ENCODE results near the gene RAB44.
A peak's percentile ranks its signal among the peaks of the same experiment; 100 is the strongest.

The RAB44 gene

DNA sequence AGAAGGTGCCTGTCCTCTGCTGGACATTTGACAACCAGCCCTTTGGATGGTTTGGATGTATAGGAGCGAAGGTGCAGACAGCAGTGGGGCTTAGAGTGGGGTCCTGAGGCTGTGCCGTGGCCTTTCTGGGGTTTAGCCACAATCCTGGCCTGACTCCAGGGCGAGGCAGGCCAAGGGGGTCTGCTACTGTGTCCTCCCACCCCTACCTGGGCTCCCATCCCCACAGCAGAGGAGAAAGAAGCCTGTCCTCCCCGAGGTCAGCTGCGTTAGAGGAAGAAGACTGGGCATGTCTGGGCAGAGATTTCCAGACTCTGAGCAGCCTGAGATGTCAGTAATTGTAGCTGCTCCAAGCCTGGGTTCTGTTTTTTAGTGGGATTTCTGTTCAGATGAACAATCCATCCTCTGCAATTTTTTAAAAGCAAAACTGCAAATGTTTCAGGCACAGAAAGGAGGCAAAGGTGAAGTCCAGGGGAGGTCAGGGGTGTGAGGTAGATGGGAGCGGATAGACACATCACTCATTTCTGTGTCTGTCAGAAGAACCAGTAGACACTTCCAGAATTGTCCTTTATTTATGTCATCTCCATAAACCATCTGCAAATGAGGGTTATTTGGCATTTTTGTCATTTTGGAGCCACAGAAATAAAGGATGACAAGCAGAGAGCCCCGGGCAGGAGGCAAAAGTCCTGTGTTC is 20.4 kb upstream of the RAB44 start:
- peaks cover 17% of the 10 kb centered on the region; the same call in 1 of the 2 replicates for H3K4me1 ChIP-seq (ENCODE audit: insufficient read depth, low read length)
- H3K9ac ChIP-seq (ENCODE audit: low read depth, low read length) = peak overlapping the region; percentile 78
- no peaks in the 10 kb centered on the region for H3K9me3 ChIP-seq (ENCODE audit: control insufficient read depth, insufficient read depth, low read length)
- H3K36me3 ChIP-seq (ENCODE audit: insufficient read depth, low read length) = peaks cover 7% of the 10 kb centered on the region; the same call in 1 of the 2 replicates

DNA sequence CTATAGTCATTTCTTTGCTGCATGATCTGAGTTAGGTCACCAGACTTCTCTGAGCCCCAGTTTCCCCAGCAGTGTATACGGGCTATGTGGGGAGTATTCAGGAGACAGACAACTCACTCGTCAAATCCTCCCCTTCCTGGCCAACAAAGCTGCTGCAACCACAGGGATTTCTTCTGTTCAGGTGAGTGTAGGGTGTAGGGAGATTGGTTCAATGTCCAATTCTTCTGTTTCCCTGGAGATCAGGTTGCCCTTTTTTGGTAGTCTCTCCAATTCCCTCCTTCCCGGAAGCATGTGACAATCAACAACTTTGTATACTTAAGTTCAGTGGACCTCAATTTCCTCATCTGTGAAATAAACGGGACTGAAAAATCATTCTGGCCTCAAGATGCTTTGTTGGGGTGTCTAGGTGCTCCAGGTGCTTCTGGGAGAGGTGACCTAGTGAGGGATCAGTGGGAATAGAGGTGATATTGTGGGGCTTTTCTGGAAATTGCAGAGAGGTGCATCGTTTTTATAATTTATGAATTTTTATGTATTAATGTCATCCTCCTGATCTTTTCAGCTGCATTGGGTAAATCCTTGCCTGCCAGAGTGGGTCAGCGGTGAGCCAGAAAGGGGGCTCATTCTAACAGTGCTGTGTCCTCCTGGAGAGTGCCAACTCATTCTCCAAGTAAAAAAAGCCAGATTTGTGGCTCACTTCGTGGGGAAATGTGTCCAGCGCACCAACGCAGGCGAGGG is 19.7 kb upstream of the RAB44 start:
- Histone ChIP-seq H3K4me1 (ENCODE audit: insufficient read depth, low read length) (peaks cover 17% of the 10 kb centered on the region; the same call in 1 of the 2 replicates), H3K9me3 (ENCODE audit: control insufficient read depth, insufficient read depth, low read length) (no peaks in the 10 kb centered on the region), H3K9ac (ENCODE audit: low read depth, low read length) (peak overlapping the region; percentile 78), H3K36me3 (ENCODE audit: insufficient read depth, low read length) (peaks cover 12% of the 10 kb centered on the region)

DNA sequence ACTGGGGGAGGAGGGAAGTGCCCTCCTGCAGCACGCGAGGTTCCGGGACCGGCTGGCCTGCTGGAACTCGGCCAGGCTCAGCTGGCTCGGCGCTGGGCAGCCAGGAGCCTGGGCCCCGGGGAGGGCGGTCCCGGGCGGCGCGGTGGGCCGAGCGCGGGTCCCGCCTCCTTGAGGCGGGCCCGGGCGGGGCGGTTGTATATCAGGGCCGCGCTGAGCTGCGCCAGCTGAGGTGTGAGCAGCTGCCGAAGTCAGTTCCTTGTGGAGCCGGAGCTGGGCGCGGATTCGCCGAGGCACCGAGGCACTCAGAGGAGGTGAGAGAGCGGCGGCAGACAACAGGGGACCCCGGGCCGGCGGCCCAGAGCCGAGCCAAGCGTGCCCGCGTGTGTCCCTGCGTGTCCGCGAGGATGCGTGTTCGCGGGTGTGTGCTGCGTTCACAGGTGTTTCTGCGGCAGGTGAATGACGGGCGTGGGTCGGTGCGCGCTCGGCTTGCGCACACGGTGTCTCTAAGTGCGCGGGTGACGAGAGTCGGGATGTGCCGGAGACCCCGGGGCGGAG is 19.1 kb upstream of the RAB44 start, which contains the start of gene CDKN1A:
TSS of gene CDKN1A (plus strand) at position 227 of the 555 bp plus-strand sequence. CDS start 5,388 bp downstream, outside the sequence.
- Histone ChIP-seq H3K9ac (ENCODE audit: low read depth, low read length) (peak within 1 kb of the TSS; percentile 78), H3K9me3 (ENCODE audit: control insufficient read depth, insufficient read depth, low read length) (no peaks in the 10 kb centered on the region), H3K36me3 (ENCODE audit: insufficient read depth, low read length) (peaks cover 18% of the 10 kb centered on the region), H3K4me1 (ENCODE audit: insufficient read depth, low read length) (peaks cover 17% of the 10 kb centered on the region; the same call in 1 of the 2 replicates)

DNA sequence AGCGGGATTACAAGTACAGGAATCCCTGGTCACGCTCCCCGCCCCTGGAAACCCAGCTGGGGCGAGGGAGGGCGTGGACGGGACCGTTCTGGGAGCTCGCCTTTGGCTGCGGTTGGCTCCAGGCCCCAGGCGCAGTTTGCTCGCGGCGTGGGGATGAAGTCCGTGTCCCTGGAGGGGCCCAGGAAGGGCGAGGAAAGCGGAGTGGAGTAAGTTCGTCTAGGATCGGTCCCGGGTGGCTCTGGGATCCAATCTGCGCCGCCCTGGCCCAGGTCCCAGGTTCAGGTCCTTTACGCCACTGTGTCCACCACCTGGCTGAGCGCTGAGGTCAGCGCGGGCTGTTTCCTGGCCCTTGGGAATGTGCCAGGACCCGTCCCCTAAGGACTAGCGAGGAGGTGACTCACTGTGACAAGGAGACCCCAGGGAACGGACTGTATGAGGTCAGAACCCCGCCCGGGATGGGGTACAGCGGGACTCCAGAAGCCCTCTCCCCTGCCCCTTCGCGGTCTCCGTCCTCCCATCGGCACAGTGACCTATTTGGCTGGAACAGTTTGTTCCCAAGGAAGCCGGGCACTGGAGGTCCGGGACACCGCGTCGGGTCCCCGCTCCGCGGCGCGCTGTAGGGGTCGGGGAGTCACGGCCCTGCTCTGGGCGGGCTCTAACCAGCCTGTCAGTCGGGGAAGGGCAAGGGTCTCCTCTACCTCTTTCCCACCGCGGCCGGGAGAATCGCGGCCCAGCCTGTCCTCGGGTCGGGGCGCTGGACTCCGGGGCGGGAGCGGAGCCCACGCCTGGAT is 18.4 kb upstream of the RAB44 start:
- no peaks in the 10 kb centered on the region for H3K9me3 ChIP-seq (ENCODE audit: control insufficient read depth, insufficient read depth, low read length)
- H3K9ac ChIP-seq (ENCODE audit: low read depth, low read length) = peak overlapping the region; percentile 78
- H3K36me3 ChIP-seq (ENCODE audit: insufficient read depth, low read length) = peaks cover 24% of the 10 kb centered on the region
- peaks cover 17% of the 10 kb centered on the region; the same call in 1 of the 2 replicates for H3K4me1 ChIP-seq (ENCODE audit: insufficient read depth, low read length)

DNA sequence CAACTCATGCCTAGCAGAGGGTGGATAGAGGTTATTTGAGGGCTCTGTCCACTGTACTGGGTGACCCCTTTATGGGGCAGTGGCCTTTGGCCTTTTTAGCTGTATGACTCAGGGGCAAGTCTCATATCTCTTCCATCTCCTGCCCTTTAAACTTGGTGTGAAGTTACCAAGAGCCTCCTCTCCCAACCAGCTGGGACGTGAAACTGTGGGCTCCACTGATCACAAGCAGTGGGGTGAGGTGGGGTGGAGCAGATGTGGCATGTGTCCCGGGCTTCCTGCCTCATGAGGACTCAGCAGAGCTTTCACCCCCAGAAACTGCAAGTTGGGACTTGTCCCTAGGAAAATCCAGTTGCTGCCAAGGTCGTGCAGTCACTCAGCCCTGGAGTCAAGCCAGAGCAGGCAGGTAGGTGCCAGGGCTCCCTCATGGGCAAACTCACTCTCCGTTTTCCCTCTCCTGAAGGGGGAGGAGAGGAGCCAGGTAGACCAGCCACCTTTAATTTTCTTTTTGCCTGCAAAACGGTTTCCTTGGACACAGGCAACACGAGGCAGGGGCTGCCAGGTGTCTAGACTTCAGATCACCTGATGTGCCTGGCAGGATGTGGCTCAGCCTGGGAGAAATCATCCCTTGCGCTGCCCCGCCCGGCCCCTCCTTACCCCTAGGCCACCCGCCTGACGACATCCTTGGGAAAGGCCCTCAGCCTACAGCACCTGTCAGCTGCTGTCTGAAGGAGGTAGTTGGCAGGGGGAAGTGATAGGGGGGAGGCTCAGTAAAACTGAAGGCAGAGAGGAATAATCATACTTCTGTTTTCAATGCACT is 15.1 kb upstream of the RAB44 start:
- peaks cover 4% of the 10 kb centered on the region; the same call in 1 of the 2 replicates for H3K4me1 ChIP-seq (ENCODE audit: insufficient read depth, low read length)
- H3K9ac ChIP-seq (ENCODE audit: low read depth, low read length) = no peak overlapping the region
- H3K36me3 ChIP-seq (ENCODE audit: insufficient read depth, low read length) = peaks cover 44% of the 10 kb centered on the region
- no peaks in the 10 kb centered on the region for H3K9me3 ChIP-seq (ENCODE audit: control insufficient read depth, insufficient read depth, low read length)

DNA sequence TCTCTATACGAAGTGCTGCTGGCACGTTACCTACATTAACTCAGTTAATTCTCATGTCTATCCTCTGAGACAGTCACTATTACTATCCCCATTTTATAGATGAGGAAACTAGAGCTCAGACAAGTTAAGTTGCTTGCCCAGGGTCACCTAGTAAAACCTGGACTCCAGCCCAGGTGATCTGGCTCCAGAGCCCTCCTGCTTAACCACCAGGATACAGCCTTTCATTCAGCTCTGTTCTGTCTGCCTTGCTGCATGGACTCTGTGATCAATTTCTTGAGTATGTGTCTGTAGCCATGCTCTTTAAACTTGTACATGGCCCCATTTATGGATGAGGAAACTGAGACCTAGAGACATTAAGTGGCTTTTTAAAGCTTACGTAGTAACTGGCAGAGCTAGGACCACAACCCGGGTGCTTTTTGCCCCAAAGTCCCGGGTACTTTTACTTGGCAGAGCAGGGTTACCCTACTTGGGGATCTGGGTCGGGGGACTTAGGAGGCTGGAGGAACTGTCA is 14.4 kb upstream of the RAB44 start:
- Histone ChIP-seq H3K4me1 (ENCODE audit: insufficient read depth, low read length) (no peaks in the 10 kb centered on the region), H3K36me3 (ENCODE audit: insufficient read depth, low read length) (peaks cover 44% of the 10 kb centered on the region), H3K9me3 (ENCODE audit: control insufficient read depth, insufficient read depth, low read length) (no peaks in the 10 kb centered on the region), H3K9ac (ENCODE audit: low read depth, low read length) (no peak overlapping the region)

DNA sequence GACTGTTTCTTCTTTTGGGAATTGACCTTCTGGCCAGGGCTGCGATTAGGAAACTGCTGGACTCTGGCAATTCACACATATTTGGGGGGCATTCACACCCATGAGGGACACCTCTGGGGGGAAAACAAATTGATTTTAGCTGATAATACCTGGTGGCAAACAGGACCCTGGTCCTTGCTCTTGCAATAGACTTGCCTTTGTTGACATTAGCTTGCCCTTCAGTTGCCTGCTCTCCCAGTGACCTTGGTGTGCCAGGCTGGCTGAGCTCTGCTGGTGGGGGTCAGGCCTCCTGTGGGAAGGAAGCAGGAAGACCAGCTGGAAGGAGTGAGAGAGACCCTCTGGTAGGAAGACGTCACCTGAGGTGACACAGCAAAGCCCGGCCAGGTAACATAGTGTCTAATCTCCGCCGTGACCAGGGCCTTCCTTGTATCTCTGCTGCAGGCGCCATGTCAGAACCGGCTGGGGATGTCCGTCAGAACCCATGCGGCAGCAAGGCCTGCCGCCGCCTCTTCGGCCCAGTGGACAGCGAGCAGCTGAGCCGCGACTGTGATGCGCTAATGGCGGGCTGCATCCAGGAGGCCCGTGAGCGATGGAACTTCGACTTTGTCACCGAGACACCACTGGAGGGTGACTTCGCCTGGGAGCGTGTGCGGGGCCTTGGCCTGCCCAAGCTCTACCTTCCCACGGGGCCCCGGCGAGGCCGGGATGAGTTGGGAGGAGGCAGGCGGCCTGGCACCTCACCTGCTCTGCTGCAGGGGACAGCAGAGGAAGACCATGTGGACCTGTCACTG is 13.8 kb upstream of the RAB44 start:
- Histone ChIP-seq H3K9me3 (ENCODE audit: control insufficient read depth, insufficient read depth, low read length) (no peaks in the 10 kb centered on the region), H3K4me1 (ENCODE audit: insufficient read depth, low read length) (no peaks in the 10 kb centered on the region), H3K36me3 (ENCODE audit: insufficient read depth, low read length) (peaks cover 44% of the 10 kb centered on the region), H3K9ac (ENCODE audit: low read depth, low read length) (no peak overlapping the region)

DNA sequence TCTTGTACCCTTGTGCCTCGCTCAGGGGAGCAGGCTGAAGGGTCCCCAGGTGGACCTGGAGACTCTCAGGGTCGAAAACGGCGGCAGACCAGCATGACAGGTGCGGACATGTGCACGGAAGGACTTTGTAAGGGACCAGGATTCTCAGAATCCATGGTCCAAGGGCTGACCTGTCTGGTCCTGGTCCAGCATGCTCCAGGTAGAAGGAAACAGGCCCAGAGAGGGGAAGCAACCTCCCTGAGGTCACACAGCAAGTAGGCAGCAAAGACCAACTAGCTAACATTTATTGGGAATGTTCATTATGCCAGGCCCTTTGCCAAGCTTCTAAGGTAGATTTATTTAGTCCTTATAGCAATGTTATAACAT is 13.2 kb upstream of the RAB44 start:
- no peaks in the 10 kb centered on the region for H3K4me1 ChIP-seq (ENCODE audit: insufficient read depth, low read length)
- peaks cover 44% of the 10 kb centered on the region for H3K36me3 ChIP-seq (ENCODE audit: insufficient read depth, low read length)
- no peaks in the 10 kb centered on the region for H3K9me3 ChIP-seq (ENCODE audit: control insufficient read depth, insufficient read depth, low read length)
- H3K9ac ChIP-seq (ENCODE audit: low read depth, low read length) = no peak overlapping the region

DNA sequence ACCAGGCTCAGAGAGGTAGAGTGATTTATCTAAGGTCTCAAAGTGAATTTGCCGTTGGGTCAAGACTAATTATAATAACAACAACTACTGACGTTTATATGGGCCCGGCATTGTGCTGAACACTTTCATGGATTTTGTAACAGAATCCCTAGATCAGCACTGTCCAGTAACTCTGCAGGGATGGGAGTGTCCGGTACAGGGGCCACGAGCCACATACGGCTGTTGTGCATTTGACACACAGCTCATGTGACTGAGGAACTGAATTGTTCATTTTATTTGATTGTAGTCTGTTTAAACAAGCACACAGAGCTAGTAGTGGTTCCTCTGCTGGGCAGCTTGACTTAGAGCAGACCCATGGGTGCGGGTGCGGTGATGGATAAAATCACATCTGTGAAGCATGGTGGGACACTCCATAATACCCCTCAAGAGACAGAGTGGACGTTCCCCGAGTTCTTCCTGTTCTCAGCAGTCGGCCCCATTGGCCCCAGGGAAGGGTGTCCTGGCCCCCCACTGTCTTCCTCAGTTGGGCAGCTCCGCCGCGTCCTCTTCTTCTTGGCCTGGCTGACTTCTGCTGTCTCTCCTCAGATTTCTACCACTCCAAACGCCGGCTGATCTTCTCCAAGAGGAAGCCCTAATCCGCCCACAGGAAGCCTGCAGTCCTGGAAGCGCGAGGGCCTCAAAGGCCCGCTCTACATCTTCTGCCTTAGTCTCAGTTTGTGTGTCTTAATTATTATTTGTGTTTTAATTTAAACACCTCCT is 12.3 kb upstream of the RAB44 start:
- Histone ChIP-seq H3K9ac (ENCODE audit: low read depth, low read length) (no peak overlapping the region), H3K4me1 (ENCODE audit: insufficient read depth, low read length) (no peaks in the 10 kb centered on the region), H3K36me3 (ENCODE audit: insufficient read depth, low read length) (peaks cover 44% of the 10 kb centered on the region), H3K9me3 (ENCODE audit: control insufficient read depth, insufficient read depth, low read length) (no peaks in the 10 kb centered on the region)

DNA sequence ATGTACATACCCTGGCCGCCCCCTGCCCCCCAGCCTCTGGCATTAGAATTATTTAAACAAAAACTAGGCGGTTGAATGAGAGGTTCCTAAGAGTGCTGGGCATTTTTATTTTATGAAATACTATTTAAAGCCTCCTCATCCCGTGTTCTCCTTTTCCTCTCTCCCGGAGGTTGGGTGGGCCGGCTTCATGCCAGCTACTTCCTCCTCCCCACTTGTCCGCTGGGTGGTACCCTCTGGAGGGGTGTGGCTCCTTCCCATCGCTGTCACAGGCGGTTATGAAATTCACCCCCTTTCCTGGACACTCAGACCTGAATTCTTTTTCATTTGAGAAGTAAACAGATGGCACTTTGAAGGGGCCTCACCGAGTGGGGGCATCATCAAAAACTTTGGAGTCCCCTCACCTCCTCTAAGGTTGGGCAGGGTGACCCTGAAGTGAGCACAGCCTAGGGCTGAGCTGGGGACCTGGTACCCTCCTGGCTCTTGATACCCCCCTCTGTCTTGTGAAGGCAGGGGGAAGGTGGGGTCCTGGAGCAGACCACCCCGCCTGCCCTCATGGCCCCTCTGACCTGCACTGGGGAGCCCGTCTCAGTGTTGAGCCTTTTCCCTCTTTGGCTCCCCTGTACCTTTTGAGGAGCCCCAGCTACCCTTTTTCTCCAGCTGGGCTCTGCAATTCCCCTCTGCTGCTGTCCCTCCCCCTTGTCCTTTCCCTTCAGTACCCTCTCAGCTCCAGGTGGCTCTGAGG is 11.5 kb upstream of the RAB44 start:
- Histone ChIP-seq H3K9me3 (ENCODE audit: control insufficient read depth, insufficient read depth, low read length) (no peaks in the 10 kb centered on the region), H3K36me3 (ENCODE audit: insufficient read depth, low read length) (peaks cover 39% of the 10 kb centered on the region), H3K4me1 (ENCODE audit: insufficient read depth, low read length) (no peaks in the 10 kb centered on the region), H3K9ac (ENCODE audit: low read depth, low read length) (no peak overlapping the region)

DNA sequence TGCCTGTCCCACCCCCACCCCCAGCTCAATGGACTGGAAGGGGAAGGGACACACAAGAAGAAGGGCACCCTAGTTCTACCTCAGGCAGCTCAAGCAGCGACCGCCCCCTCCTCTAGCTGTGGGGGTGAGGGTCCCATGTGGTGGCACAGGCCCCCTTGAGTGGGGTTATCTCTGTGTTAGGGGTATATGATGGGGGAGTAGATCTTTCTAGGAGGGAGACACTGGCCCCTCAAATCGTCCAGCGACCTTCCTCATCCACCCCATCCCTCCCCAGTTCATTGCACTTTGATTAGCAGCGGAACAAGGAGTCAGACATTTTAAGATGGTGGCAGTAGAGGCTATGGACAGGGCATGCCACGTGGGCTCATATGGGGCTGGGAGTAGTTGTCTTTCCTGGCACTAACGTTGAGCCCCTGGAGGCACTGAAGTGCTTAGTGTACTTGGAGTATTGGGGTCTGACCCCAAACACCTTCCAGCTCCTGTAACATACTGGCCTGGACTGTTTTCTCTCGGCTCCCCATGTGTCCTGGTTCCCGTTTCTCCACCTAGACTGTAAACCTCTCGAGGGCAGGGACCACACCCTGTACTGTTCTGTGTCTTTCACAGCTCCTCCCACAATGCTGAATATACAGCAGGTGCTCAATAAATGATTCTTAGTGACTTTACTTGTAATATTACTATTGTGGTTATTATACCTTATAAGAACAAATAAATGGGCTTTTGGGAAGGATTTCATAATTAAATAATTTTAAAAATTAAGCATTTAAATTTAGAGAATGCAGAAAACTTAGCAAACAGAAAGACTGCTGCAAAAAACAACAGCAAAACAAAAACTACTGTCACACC is 10.7 kb upstream of the RAB44 start:
- Histone ChIP-seq H3K9ac (ENCODE audit: low read depth, low read length) (no peak overlapping the region), H3K36me3 (ENCODE audit: insufficient read depth, low read length) (peaks cover 39% of the 10 kb centered on the region), H3K4me1 (ENCODE audit: insufficient read depth, low read length) (no peaks in the 10 kb centered on the region), H3K9me3 (ENCODE audit: control insufficient read depth, insufficient read depth, low read length) (no peaks in the 10 kb centered on the region)
